Measurements from ENCODE around the gene USP47.

The USP47 gene

GRCh38 chr11:11973866-11974265 lies 132.1 kb downstream of the USP47 start:
- no CpG with 5 or more reads among the region's 4 CpGs for WGBS (ENCODE audit: insufficient coverage, insufficient read length)
- H3K4me1 ChIP-seq (ENCODE audit: control insufficient read depth, insufficient read depth, low read length) = peaks cover 6% of the 10 kb centered on the region
- DNase-seq (ENCODE audit: low read depth, low spot score) = no peak
- no peaks in the 10 kb centered on the region for H3K27me3 ChIP-seq (ENCODE audit: control insufficient read depth, insufficient read depth, low read length)
- no peak overlapping the region for H3K4me3 ChIP-seq (ENCODE audit: low read length)
- H3K27ac ChIP-seq (ENCODE audit: low read length) = no peak overlapping the region
- H3K9me3 ChIP-seq (ENCODE audit: control insufficient read depth, insufficient read depth, low read length) = no peaks in the 10 kb centered on the region
- H3K36me3 ChIP-seq (ENCODE audit: control insufficient read depth, insufficient read depth, low read length) = no peaks in the 10 kb centered on the region

DNA sequence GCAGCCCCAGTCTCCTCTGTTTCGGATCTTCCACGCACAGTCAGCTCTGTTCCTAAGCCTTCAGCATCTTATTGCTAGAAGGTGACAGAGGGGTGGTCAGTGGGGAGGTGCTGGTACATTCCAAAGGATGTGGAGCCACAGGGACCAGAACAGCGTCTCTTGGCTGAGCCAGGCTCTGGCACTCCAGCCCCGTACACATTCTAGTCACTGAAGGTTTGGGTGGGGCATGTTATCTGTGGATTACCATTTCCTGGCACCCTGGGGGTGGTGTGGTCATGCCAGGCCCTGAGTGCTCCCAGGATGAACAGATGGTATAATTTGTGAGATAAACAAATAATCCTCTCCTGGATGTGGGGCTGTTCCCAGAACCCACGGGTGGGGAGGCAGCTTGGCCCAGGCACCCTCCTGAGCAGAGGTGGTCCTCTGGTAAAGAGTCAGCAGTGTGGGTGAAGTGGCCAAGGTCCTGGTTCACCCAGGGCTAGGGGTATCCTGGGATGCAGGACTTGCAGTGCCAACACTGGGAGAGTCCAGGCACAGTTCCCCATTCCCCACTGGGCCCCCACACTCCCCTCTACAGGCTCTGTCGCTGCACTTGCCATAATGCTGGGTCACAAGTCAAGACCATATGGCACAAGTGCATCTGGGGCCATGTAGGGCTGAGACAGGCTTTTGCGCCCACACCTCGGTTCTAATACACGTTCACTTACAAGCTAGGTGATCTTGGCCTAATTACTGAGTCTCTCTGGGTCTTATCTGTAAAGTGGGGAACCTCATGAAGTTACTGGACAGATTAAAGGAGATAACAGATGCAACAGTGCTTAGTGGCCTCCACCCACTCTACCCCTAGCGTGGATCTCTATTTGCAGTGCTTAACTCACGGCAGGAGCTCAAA lies 133.7 kb downstream of the USP47 start:
- H3K27ac ChIP-seq (ENCODE audit: low read length) = no peak overlapping the region
- no peak overlapping the region for H3K4me3 ChIP-seq (ENCODE audit: low read length)
- no CpG with 5 or more reads among the region's 11 CpGs for WGBS (ENCODE audit: insufficient coverage, insufficient read length)
- DNase-seq (ENCODE audit: low read depth, low spot score) = no peak
- H3K4me1 ChIP-seq (ENCODE audit: control insufficient read depth, insufficient read depth, low read length) = peaks cover 6% of the 10 kb centered on the region
- H3K36me3 ChIP-seq (ENCODE audit: control insufficient read depth, insufficient read depth, low read length) = no peaks in the 10 kb centered on the region
- H3K9me3 ChIP-seq (ENCODE audit: control insufficient read depth, insufficient read depth, low read length) = no peaks in the 10 kb centered on the region
- H3K27me3 ChIP-seq (ENCODE audit: control insufficient read depth, insufficient read depth, low read length) = no peaks in the 10 kb centered on the region

GRCh38 chr11:11976481-11977127 lies 134.8 kb downstream of the USP47 start:
- H3K4me3 ChIP-seq (ENCODE audit: low read length) = no peak overlapping the region
- WGBS (ENCODE audit: insufficient coverage, insufficient read length) = no CpG with 5 or more reads among the region's 6 CpGs
- no peak for DNase-seq (ENCODE audit: low read depth, low spot score)
- no peaks in the 10 kb centered on the region for H3K36me3 ChIP-seq (ENCODE audit: control insufficient read depth, insufficient read depth, low read length)
- no peak overlapping the region for H3K27ac ChIP-seq (ENCODE audit: low read length)
- H3K9me3 ChIP-seq (ENCODE audit: control insufficient read depth, insufficient read depth, low read length) = no peaks in the 10 kb centered on the region
- no peaks in the 10 kb centered on the region for H3K27me3 ChIP-seq (ENCODE audit: control insufficient read depth, insufficient read depth, low read length)
- peaks cover 6% of the 10 kb centered on the region for H3K4me1 ChIP-seq (ENCODE audit: control insufficient read depth, insufficient read depth, low read length)

DNA sequence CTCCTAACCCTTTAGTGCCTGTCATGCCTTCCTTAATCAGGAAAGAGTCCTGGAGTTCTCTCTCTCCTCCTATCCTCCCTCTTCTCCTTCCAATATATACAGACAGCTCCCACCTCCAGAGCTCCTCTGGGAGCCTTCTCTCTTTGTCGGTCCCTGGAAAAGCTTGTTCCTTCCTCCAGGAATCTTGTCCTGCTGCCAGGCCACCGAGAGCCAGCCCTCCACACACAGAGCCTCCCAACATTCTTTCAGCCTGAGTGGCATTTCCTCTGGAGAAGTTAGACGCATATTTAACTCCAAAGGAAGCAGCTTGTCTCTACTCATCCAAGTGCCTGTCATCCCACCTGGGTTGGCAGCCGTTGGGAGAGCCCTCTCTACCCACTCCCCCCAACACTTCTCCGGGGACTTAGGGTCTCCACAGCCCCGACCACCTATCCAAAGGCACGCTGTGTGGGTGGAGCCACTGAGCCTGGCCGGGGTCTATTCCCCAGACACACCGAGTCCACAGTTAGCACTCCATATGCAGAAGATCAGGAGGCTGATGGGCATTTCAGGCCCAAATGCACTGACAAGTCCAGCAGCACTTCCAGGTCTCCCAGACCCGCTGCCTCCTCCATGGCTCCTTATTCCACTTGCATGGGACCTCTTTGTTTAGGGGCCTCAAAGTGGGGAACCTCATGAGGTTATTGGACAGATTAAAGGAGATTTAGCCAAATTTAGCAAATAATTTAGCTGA lies 135.6 kb downstream of the USP47 start:
- H3K36me3 ChIP-seq (ENCODE audit: control insufficient read depth, insufficient read depth, low read length) = no peaks in the 10 kb centered on the region
- no peak for DNase-seq (ENCODE audit: low read depth, low spot score)
- no CpG with 5 or more reads among the region's 10 CpGs for WGBS (ENCODE audit: insufficient coverage, insufficient read length)
- H3K4me3 ChIP-seq (ENCODE audit: low read length) = no peak overlapping the region; the same call in 1 of the 2 replicates
- H3K9me3 ChIP-seq (ENCODE audit: control insufficient read depth, insufficient read depth, low read length) = no peaks in the 10 kb centered on the region
- no peak overlapping the region for H3K27ac ChIP-seq (ENCODE audit: low read length)
- peaks cover 6% of the 10 kb centered on the region for H3K4me1 ChIP-seq (ENCODE audit: control insufficient read depth, insufficient read depth, low read length)
- H3K27me3 ChIP-seq (ENCODE audit: control insufficient read depth, insufficient read depth, low read length) = no peaks in the 10 kb centered on the region

- Histone ChIP-seq H3K27me3 (ENCODE audit: control insufficient read depth, insufficient read depth, low read length) (no peaks in the 10 kb centered on the region), H3K36me3 (ENCODE audit: control insufficient read depth, insufficient read depth, low read length) (no peaks in the 10 kb centered on the region), H3K4me3 (ENCODE audit: low read length) (no peak overlapping the region), H3K9me3 (ENCODE audit: control insufficient read depth, insufficient read depth, low read length) (no peaks in the 10 kb centered on the region), H3K4me1 (ENCODE audit: control insufficient read depth, insufficient read depth, low read length) (peaks cover 6% of the 10 kb centered on the region), H3K27ac (ENCODE audit: low read length) (no peak overlapping the region)
- no peak for DNase-seq (ENCODE audit: low read depth, low spot score)
- no CpG with 5 or more reads among the region's 4 CpGs for WGBS (ENCODE audit: insufficient coverage, insufficient read length)
Observed at GRCh38 chr11:11978098-11978637, 136.4 kb downstream of the USP47 start.

GRCh38 chr11:11978792-11979487 lies 137.2 kb downstream of the USP47 start:
- DNase-seq (ENCODE audit: low read depth, low spot score) = no peak
- Histone ChIP-seq H3K27me3 (ENCODE audit: control insufficient read depth, insufficient read depth, low read length) (no peaks in the 10 kb centered on the region), H3K36me3 (ENCODE audit: control insufficient read depth, insufficient read depth, low read length) (no peaks in the 10 kb centered on the region), H3K4me1 (ENCODE audit: control insufficient read depth, insufficient read depth, low read length) (peaks cover 6% of the 10 kb centered on the region), H3K4me3 (ENCODE audit: low read length) (no peak overlapping the region), H3K9me3 (ENCODE audit: control insufficient read depth, insufficient read depth, low read length) (no peaks in the 10 kb centered on the region), H3K27ac (ENCODE audit: low read length) (no peak overlapping the region)
- no CpG with 5 or more reads among the region's 13 CpGs for whole genome bisulfite sequencing (ENCODE audit: insufficient coverage, insufficient read length)

- H3K27ac ChIP-seq (ENCODE audit: low read length) = no peak overlapping the region
- H3K36me3 ChIP-seq (ENCODE audit: control insufficient read depth, insufficient read depth, low read length) = no peaks in the 10 kb centered on the region
- H3K4me3 ChIP-seq (ENCODE audit: low read length) = no peak overlapping the region
- H3K9me3 ChIP-seq (ENCODE audit: control insufficient read depth, insufficient read depth, low read length) = no peaks in the 10 kb centered on the region
- no peak for DNase-seq (ENCODE audit: low read depth, low spot score)
- no peaks in the 10 kb centered on the region for H3K27me3 ChIP-seq (ENCODE audit: control insufficient read depth, insufficient read depth, low read length)
- WGBS (ENCODE audit: insufficient coverage, insufficient read length) = no CpG with 5 or more reads among the region's 8 CpGs
- peaks cover 6% of the 10 kb centered on the region for H3K4me1 ChIP-seq (ENCODE audit: control insufficient read depth, insufficient read depth, low read length)
Observed at GRCh38 chr11:11979488-11980117, 137.8 kb downstream of the USP47 start.

DNA sequence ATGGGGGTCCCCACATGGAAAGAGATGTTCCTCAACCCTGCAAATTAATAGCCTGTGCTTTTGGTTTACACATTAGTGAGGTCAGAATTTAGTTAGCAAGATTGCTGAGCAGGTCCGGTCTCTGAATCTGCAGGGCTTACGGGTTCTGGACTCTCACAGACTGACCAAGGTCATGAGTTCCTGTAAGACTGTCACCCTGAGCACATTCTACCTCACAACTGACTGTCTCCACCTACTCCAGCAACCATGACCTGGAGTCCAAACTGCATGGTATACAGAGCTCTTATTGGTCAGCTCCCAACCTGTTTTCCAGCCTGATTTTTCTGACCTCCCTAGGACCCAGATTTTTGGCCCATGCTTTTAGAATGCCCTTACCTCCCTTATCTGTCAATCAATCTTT lies 138.4 kb downstream of the USP47 start:
- H3K4me1 ChIP-seq (ENCODE audit: control insufficient read depth, insufficient read depth, low read length) = peaks cover 6% of the 10 kb centered on the region
- no peaks in the 10 kb centered on the region for H3K36me3 ChIP-seq (ENCODE audit: control insufficient read depth, insufficient read depth, low read length)
- no peak overlapping the region for H3K4me3 ChIP-seq (ENCODE audit: low read length)
- no peak overlapping the region for H3K27ac ChIP-seq (ENCODE audit: low read length)
- no peak for DNase-seq (ENCODE audit: low read depth, low spot score)
- no peaks in the 10 kb centered on the region for H3K9me3 ChIP-seq (ENCODE audit: control insufficient read depth, insufficient read depth, low read length)
- no CpG with 5 or more reads among the region's 2 CpGs for WGBS (ENCODE audit: insufficient coverage, insufficient read length)
- no peaks in the 10 kb centered on the region for H3K27me3 ChIP-seq (ENCODE audit: control insufficient read depth, insufficient read depth, low read length)

DNA sequence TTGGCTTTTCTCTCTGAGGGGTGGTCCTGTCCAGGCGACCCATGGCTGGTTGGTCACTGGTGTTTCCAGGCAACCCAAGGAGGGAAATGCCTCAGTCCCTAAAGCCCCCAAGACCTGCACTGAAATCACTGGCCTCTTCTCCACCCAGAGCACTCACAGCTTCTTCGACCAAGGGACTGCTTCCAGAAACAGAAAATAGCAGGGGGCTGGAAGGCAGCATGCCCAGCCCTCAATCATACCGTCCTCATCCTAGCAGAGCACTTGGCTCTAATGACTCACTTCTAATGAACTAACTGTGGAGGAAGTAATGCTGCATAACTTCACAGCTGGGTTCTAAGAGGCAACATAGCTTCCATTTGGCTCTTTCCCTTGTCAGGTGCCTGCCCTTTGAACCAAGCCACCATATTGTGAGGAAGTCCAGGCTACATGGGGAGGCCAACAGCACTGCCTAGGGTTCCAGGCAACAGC lies 139.1 kb downstream of the USP47 start:
- H3K27ac ChIP-seq (ENCODE audit: low read length) = no peak overlapping the region
- no peaks in the 10 kb centered on the region for H3K27me3 ChIP-seq (ENCODE audit: control insufficient read depth, insufficient read depth, low read length)
- H3K36me3 ChIP-seq (ENCODE audit: control insufficient read depth, insufficient read depth, low read length) = no peaks in the 10 kb centered on the region
- WGBS (ENCODE audit: insufficient coverage, insufficient read length) = no CpG with 5 or more reads among the region's 3 CpGs
- no peaks in the 10 kb centered on the region for H3K9me3 ChIP-seq (ENCODE audit: control insufficient read depth, insufficient read depth, low read length)
- peaks cover 6% of the 10 kb centered on the region for H3K4me1 ChIP-seq (ENCODE audit: control insufficient read depth, insufficient read depth, low read length)
- no peak overlapping the region for H3K4me3 ChIP-seq (ENCODE audit: low read length)
- DNase-seq (ENCODE audit: low read depth, low spot score) = no peak

Data from iPS DF 6.9 (cell line).